K562 (cell line): ENCODE measurements around the gene ZNF575.

Experiments used
- ATF3 ChIP-seq, 2 experiments: fragments of 450-650 bp in 1 of 2; sonication (generic) in 1 of 2; formaldehyde crosslinking in 1 of 2; IDR thresholded peaks in 1 of 2; conservative IDR thresholded peaks in 1 of 2; 2 replicates each; pipeline versions ENCODE4 v1.6.1 to v1.8.1; 2016 to 2023; ENCODE audit warnings: mild to moderate bottlenecking in 2 of 2, moderate library complexity in 2 of 2, inconsistent platforms in 1 of 2, missing genetic modification reagents in 1 of 2
- CREB3 ChIP-seq: fragments of 450-650 bp; conservative IDR thresholded peaks from 2 replicates; pipeline ENCODE4 v1.6.1; 2016; ENCODE audit warnings: missing genetic modification characterization, low read depth, mild to moderate bottlenecking, missing compliant biosample characterization, moderate library complexity
- CREBBP ChIP-seq: IDR thresholded peaks from one replicate; pipeline ENCODE4 v1.6.1; 2012; ENCODE audit warnings: low read depth, mild to moderate bottlenecking, control low read depth, inconsistent platforms, low read length
- GABPA ChIP-seq: fragments of 200-800 bp; sonication (Bioruptor generic); conservative IDR thresholded peaks from 2 replicates; pipeline ENCODE4 v1.6.1; 2016; ENCODE audit warnings: low read depth, missing genetic modification characterization, missing compliant biosample characterization
- MAX ChIP-seq: sonication (generic); formaldehyde crosslinking; IDR thresholded peaks from 2 replicates; pipeline ENCODE4 v1.9.0; 2022; ENCODE audit warnings: mild to moderate bottlenecking, missing genetic modification reagents
- MLX ChIP-seq, 2 experiments: fragments of 450-650 bp in 1 of 2; sonication (generic) in 1 of 2; formaldehyde crosslinking; conservative IDR thresholded peaks; 2 replicates each; pipeline versions ENCODE4 v1.4.0 to v1.8.1; 2020 to 2022; ENCODE audit warnings: mild to moderate bottlenecking in 1 of 2, missing genetic modification reagents in 1 of 2
- PHF8 ChIP-seq: fragments of 200-600 bp; sonication (generic); IDR thresholded peaks from 2 replicates; pipeline ENCODE4 v1.6.1; 2012; ENCODE audit warnings: mixed run types, mild to moderate bottlenecking, inconsistent platforms, low read length, moderate library complexity, borderline replicate concordance
- POLR2AphosphoS5 ChIP-seq: IDR thresholded peaks from 2 replicates; pipeline ENCODE4 v1.6.1; 2011; ENCODE audit warnings: mild to moderate bottlenecking, low read depth, low read length, moderate library complexity; ENCODE audit not compliant: control insufficient read depth, insufficient read depth
- SIN3A ChIP-seq, 2 experiments: fragments of 150-350 bp in 1 of 2; IDR thresholded peaks; 2 replicates each; pipeline ENCODE4 v1.6.1; 2011 to 2016; ENCODE audit warnings: borderline replicate concordance in 2 of 2, low read depth in 2 of 2, low read length in 2 of 2, mild to moderate bottlenecking in 2 of 2, moderate library complexity in 2 of 2; ENCODE audit not compliant: control insufficient read depth in 1 of 2
- ZNF318 ChIP-seq, 2 experiments: fragments of 450-650 bp; IDR thresholded peaks; 2 replicates each; pipeline ENCODE4 v1.6.1; 2016; ENCODE audit warnings: mild to moderate bottlenecking in 2 of 2, borderline replicate concordance in 1 of 2, low read depth in 1 of 2, moderate library complexity in 1 of 2

- TF ChIP-seq GABPA (tag) (no peak), PHF8 (no peak), SIN3A (IDR thresholded peaks at IDR 0.05; ENCODE audit: borderline replicate concordance in 2 of 2, control insufficient read depth in 1 of 2, low read depth in 2 of 2, low read length in 2 of 2) (no peak), ATF3 (IDR thresholded peaks at IDR 0.05) (no peak), ATF3 (CRISPR knock-in tag; conservative IDR thresholded peaks at IDR 0.05) (no peak), MLX (CRISPR knock-in tag; conservative IDR thresholded peaks at IDR 0.05) (no peak), CREB3 (tag) (no peak), CREBBP (no peak), POLR2AphosphoS5 (no peak), MAX (CRISPR knock-in tag) (no peak), ZNF318 (IDR thresholded peaks at IDR 0.05; ENCODE audit: borderline replicate concordance in 1 of 2, low read depth in 1 of 2) (no peak)
These were observed 10.1 kb upstream of the ZNF575 start for GRCh38 chr19:43522929-43523328.
